ENCODE data around the gene ATP6V1G1.

ATP6V1G1 gene, protein sequence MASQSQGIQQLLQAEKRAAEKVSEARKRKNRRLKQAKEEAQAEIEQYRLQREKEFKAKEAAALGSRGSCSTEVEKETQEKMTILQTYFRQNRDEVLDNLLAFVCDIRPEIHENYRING

DNA sequence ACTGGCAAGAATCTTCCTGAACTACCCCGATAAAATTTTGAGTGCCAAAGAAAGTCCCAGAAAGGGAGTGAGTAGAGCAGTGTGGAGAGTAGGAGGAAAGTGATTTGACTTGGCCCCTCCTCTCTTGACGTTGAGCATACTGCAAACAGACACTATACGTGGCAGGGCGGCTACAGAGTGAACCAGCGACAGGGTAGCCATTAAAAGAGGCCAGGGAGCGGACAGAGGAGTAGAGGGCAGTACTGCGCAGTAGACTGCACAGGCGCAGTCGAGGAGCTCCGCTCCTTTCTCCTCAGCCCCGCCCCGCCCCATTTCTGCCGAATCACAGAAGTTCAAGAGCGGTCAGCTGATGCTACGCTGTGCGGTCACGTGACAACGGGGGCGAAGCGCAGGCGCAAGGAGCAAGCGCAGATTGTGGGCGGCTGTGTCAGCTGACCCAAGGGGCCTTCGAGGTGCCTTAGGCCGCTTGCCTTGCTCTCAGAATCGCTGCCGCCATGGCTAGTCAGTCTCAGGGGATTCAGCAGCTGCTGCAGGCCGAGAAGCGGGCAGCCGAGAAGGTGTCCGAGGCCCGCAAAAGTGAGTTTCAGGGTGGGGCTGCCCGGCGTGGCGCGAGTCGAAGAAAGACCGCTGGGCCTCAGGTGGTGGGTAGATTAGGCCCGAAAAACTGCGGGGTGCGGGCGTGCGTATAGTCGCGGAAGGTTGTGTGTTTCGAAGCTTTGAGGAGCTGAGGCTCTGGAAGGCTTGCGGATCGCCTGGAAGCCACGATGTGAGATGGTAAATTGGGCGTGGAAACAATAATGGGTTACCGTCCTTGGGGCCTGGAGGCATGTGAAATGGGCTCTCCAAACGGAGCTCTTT is at the start of gene ATP6V1G1:
Gene ATP6V1G1, plus strand, starts transcription at position 425 of the 858 bp plus-strand sequence. Its CDS starts 70 bp downstream, at position 495.
- Mint-ChIP-seq H3K36me3 (ENCODE audit: low read depth) (peaks cover 15% of the 10 kb centered on the region), H3K4me3 (peak within 1 kb of the TSS; percentile 99), H3K27me3 (ENCODE audit: low read depth, poor library complexity) (peaks cover 8% of the 10 kb centered on the region), H3K4me1 (peaks cover 45% of the 10 kb centered on the region), H3K27ac (peak within 1 kb of the TSS; percentile 100), H3K9me3 (no peaks in the 10 kb centered on the region)
- DNase-seq = peak; percentile 99
- TF ChIP-seq, protein P1, sequence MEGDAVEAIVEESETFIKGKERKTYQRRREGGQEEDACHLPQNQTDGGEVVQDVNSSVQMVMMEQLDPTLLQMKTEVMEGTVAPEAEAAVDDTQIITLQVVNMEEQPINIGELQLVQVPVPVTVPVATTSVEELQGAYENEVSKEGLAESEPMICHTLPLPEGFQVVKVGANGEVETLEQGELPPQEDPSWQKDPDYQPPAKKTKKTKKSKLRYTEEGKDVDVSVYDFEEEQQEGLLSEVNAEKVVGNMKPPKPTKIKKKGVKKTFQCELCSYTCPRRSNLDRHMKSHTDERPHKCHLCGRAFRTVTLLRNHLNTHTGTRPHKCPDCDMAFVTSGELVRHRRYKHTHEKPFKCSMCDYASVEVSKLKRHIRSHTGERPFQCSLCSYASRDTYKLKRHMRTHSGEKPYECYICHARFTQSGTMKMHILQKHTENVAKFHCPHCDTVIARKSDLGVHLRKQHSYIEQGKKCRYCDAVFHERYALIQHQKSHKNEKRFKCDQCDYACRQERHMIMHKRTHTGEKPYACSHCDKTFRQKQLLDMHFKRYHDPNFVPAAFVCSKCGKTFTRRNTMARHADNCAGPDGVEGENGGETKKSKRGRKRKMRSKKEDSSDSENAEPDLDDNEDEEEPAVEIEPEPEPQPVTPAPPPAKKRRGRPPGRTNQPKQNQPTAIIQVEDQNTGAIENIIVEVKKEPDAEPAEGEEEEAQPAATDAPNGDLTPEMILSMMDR (IDR thresholded peaks at IDR 0.05) = no peak

DNA sequence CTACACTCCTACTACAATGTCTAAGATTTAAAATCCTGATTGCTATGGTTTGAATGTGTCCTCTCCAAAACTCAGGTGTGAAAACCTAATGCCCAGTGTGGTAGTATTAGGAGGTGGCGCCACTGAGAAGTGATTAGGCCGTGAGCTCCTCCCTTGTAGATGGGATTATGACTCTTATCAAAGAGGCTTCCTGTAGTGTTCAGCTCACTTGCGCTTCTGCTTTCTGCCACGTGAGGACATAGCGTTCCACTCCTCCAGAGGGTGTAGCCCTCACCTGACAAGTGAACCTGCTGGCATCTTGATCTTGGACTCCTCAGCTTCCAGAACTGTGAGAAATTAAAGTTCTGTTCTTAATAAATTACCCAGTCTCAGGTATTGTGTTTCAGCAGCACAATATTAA is 49.3 kb upstream of the ATP6V1G1 start:
- Mint-ChIP-seq H3K27me3 (ENCODE audit: low read depth, poor library complexity) (peaks cover 3% of the 10 kb centered on the region), H3K4me1 (peaks cover 8% of the 10 kb centered on the region), H3K36me3 (ENCODE audit: low read depth) (no peaks in the 10 kb centered on the region), H3K4me3 (no peak overlapping the region), H3K27ac (no peak overlapping the region), H3K9me3 (peaks cover 4% of the 10 kb centered on the region)
- TF ChIP-seq, protein P1 (IDR thresholded peaks at IDR 0.05) = no peak
- no peak for DNase-seq

DNA sequence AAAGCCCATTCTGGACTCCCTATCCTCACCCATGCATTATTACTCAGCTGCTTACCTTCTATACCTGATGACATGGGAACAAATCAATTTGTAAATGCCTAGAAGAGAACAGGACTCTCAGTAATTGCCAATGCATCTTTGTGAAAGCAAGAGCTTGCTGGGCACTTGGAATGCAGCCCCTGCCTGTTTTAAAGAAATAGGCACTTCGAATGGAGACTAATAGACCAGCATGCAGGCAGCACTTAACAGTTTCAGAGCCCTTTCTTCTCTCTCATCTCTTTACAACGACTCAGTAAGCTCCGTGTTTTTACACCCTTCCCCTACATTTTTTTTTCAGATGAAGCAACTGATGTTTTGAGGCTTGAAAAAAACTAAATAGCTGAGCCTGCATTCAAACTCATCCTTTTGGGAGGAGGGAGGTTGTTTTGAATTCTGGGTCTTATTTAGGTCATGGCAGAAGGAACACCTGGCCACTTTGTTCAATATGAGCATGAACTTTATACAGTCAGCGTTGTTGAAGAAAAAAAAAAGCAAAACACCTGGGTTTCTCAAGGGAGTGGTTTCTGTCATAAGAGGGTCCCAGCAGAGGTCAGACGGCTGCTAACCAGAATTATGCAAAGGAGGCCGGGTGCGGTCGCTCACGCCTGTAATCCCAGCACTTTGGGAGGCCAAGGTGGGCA is 47.7 kb upstream of the ATP6V1G1 start:
- TF ChIP-seq, protein P1 (IDR thresholded peaks at IDR 0.05) = no peak
- Mint-ChIP-seq H3K9me3 (peaks cover 3% of the 10 kb centered on the region), H3K27me3 (ENCODE audit: low read depth, poor library complexity) (no peaks in the 10 kb centered on the region), H3K4me3 (no peak overlapping the region), H3K4me1 (peaks cover 8% of the 10 kb centered on the region), H3K36me3 (ENCODE audit: low read depth) (no peaks in the 10 kb centered on the region), H3K27ac (no peak overlapping the region)
- no peak for DNase-seq

DNA sequence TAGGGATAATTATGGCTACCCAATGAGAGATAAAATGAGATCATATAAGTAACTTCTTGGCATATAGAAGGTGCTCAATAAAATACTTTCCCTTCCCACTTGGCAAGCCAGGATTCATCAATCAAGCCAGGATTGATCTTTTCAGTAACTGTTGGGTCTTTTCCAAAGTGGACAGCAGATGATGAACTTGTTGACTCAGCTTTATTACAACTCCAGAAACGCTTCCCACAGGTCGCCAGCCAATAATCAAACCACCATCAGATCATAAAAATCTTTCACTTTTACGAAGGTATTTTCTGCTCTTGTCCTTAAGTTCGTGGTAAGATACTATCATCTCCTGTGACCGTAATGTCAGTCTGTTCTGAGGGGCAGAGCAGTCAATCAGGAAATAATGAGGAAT is 42.5 kb upstream of the ATP6V1G1 start:
- Mint-ChIP-seq H3K27me3 (ENCODE audit: low read depth, poor library complexity) (peaks cover 23% of the 10 kb centered on the region), H3K4me3 (no peak overlapping the region), H3K9me3 (no peaks in the 10 kb centered on the region), H3K4me1 (peaks cover 17% of the 10 kb centered on the region), H3K27ac (no peak overlapping the region), H3K36me3 (ENCODE audit: low read depth) (no peaks in the 10 kb centered on the region)
- no peak for DNase-seq
- TF ChIP-seq, protein P1 (IDR thresholded peaks at IDR 0.05) = no peak

DNA sequence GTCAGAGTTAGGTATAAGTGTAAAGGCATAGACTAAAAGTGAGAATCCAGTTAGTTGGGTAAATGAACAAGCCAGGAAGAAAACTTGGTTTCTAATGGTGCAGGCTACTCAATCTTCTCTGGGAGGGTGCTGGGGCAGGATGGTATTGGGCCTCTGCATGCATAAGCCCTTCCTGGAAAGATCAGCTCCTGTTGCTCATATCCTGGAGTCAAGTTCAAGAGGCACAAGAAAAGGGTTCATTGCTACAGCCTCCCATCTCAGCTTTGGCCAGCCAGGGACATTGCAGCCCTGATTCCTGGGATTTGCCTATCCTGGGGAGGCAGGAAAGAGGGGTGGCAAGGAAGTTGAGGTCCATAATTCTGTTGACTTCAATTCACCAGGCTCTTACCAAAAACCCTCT is 40.7 kb upstream of the ATP6V1G1 start:
- no peak overlapping the region for H3K27ac Mint-ChIP-seq
- H3K9me3 Mint-ChIP-seq = no peaks in the 10 kb centered on the region
- H3K36me3 Mint-ChIP-seq (ENCODE audit: low read depth) = no peaks in the 10 kb centered on the region
- peaks cover 23% of the 10 kb centered on the region for H3K27me3 Mint-ChIP-seq (ENCODE audit: low read depth, poor library complexity)
- H3K4me3 Mint-ChIP-seq = no peak overlapping the region
- DNase-seq = no peak
- peaks cover 20% of the 10 kb centered on the region for H3K4me1 Mint-ChIP-seq
- TF ChIP-seq, protein P1 (IDR thresholded peaks at IDR 0.05) = no peak
